Left ventricle myocardium inferior (tissue), 1 donor: ENCODE measurements around the gene FGF1. TPM values are rescaled to one million over a fixed set of nuclear protein-coding genes. Genes with fewer than 3 reads are reported as not detected.

Experiments used
- DNase-seq: peaks from one replicate; pipeline ENCODE4 v3.0.0-alpha.2; 2020
- H3K27ac ChIP-seq: fragments of 200-600 bp; replicated peaks from 2 replicates; pipeline ENCODE4 v1.8.0; 2021
- H3K27me3 ChIP-seq: fragments of 200-600 bp; 2 replicates; pipeline ENCODE4 v1.8.0; 2021; ENCODE audit warnings: low read depth
- H3K36me3 ChIP-seq: fragments of 200-600 bp; 2 replicates; pipeline ENCODE4 v1.8.0; 2021
- H3K4me1 ChIP-seq: fragments of 200-600 bp; 2 replicates; pipeline ENCODE4 v1.8.0; 2021
- H3K4me3 ChIP-seq: fragments of 200-600 bp; 2 replicates; pipeline ENCODE4 v1.8.0; 2021; ENCODE audit warnings: mild to moderate bottlenecking, moderate library complexity
- H3K9me3 ChIP-seq: fragments of 200-600 bp; replicated peaks from 2 replicates; pipeline ENCODE4 v1.8.0; 2021
- CTCF ChIP-seq: fragments of 200-600 bp; IDR thresholded peaks from 2 replicates; pipeline ENCODE4 v1.8.0; 2021; ENCODE audit warnings: antibody characterized with exemption, mild to moderate bottlenecking, borderline replicate concordance
- intact Hi-C: fragments of 100-400 bp; cut with micrococcal nuclease; formaldehyde crosslinking; loops from one replicate; pipeline ENCODE4 v1.11.0; 2022
- total RNA-seq: library from RNA; stranded (reverse); fragmentation: NEBNext Ultra II Directional; extraction: Animal tissue kit (Norgen Biotek cat#: 25700); gene quantifications from one replicate; pipeline ENCODE4 v1.2.1, GENCODE V29; 2021
- donor health status: DM: no; HTN: yes; CAD: no; lungs with severe emphysema.

Gene FGF1
- total RNA-seq, 1 donor from 2014 or later: 59.9 TPM

GRCh38 chr5:142612494-142613270 is 73.2 kb downstream of the FGF1 start:
- TF ChIP-seq CTCF: no peak
- Histone ChIP-seq H3K36me3 (no peaks in the 10 kb centered on the region), H3K27me3 (no peaks in the 10 kb centered on the region), H3K27ac (peak overlapping the region; percentile 3), H3K4me1 (peaks cover 36% of the 10 kb centered on the region), H3K9me3 (no peaks in the 10 kb centered on the region), H3K4me3 (no peak overlapping the region)
- no peak for DNase-seq
- intact Hi-C loops: loop anchor here (5.0 kb wide), 1 partner anchor 85 kb away; no protein-coding TSS in a partner anchor

- no peaks in the 10 kb centered on the region for H3K9me3 ChIP-seq
- H3K4me3 ChIP-seq: no peak overlapping the region
- H3K27me3 ChIP-seq: no peaks in the 10 kb centered on the region
- intact Hi-C loops: loop anchor here (5.0 kb wide), 1 partner anchor 86 kb away; no protein-coding TSS in a partner anchor
- H3K27ac ChIP-seq: no peak overlapping the region
- peaks cover 34% of the 10 kb centered on the region for H3K4me1 ChIP-seq
- TF ChIP-seq CTCF: peak; percentile 98
- no peaks in the 10 kb centered on the region for H3K36me3 ChIP-seq
- peak; percentile 71 for DNase-seq
Observed at GRCh38 chr5:142611154-142611553, 74.7 kb downstream of the FGF1 start.

GRCh38 chr5:142610176-142611001 is 75.5 kb downstream of the FGF1 start:
- Histone ChIP-seq H3K36me3 (no peaks in the 10 kb centered on the region), H3K9me3 (no peaks in the 10 kb centered on the region), H3K27me3 (no peaks in the 10 kb centered on the region), H3K4me1 (peaks cover 41% of the 10 kb centered on the region), H3K27ac (no peak overlapping the region), H3K4me3 (no peak overlapping the region)
- intact Hi-C loops: loop anchor here (5.0 kb wide), 1 partner anchor 87 kb away; no protein-coding TSS in a partner anchor
- no peak for TF ChIP-seq CTCF
- DNase-seq: no peak

DNA sequence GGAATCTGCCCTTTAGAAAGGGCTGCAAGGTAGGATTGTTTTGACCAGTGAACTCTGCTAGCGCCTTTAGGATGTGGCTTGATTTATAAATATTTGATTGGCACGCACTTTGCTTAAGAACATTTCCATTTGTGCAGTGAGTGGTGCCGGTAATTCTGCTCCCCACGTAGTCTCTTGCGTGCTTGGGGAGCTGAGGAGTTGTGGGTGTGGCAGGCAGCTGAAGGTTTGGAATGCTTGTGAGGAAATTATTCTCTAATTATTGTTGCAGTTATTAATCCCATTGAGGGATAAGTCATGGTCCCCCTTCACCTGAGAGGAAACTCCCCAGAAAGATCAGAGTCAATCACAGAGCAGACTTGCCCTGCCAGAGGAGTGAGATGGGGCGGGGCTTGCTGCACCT is 76.7 kb downstream of the FGF1 start:
- DNase-seq: no peak
- intact Hi-C loops: loop anchor here (10.0 kb wide), 1 partner anchor 46 kb away; no protein-coding TSS in a partner anchor

More for the DNA sequence above, 76.7 kb downstream of the FGF1 start:
- H3K4me3 ChIP-seq: no peak overlapping the region
- H3K9me3 ChIP-seq: no peaks in the 10 kb centered on the region
- H3K4me1 ChIP-seq: peaks cover 38% of the 10 kb centered on the region
- H3K27ac ChIP-seq: peak overlapping the region; percentile 36
- H3K27me3 ChIP-seq: no peaks in the 10 kb centered on the region
- H3K36me3 ChIP-seq: no peaks in the 10 kb centered on the region
- no peak for TF ChIP-seq CTCF
